GM18526 (cell line): ENCODE results near the gene IL2RG.
A peak's percentile ranks its signal among the peaks of the same experiment; 100 is the strongest.

ENCODE experiments used
- POLR2A ChIP-seq: IDR thresholded peaks from 3 replicates; pipeline ENCODE4 v1.6.1; 2011; ENCODE audit not compliant: insufficient read length; ENCODE audit errors: extremely low read depth

IL2RG gene

DNA sequence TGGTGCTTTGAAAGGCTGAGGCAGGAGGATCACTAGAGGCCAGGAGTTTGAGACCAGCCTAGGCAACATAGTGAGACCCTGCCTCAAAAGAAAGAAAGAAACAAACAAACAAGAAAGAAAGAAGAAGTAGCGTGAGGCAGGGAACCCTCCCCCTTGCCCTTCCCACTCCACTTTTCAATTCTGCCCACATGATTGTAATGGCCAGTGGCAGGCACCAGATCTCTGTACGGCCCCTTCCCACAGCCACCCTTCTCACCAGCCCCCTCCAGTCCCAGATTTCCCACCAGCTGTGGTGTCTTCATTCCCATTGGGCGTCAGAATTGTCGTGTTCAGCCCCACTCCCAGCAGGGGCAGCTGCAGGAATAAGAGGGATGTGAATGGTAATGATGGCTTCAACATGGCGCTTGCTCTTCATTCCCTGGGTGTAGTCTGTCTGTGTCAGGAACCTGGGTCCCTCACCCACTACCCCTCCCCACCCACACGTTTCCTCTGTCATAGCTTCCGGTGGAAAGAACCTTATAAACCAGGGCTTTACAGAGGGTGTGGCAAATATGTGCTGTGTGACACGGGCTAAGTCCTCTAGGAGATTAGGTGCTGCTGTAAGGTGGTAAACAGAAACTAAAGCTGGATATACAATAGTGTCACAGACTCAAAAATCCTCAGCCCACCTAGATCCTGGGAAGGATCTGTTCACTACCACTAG lies at the start of gene IL2RG:
TSS of gene IL2RG (minus strand) at position 437 of the 703 bp plus-strand sequence. CDS start at position 399, 38 bp downstream.
- peak; percentile 75 for TF ChIP-seq POLR2A

DNA sequence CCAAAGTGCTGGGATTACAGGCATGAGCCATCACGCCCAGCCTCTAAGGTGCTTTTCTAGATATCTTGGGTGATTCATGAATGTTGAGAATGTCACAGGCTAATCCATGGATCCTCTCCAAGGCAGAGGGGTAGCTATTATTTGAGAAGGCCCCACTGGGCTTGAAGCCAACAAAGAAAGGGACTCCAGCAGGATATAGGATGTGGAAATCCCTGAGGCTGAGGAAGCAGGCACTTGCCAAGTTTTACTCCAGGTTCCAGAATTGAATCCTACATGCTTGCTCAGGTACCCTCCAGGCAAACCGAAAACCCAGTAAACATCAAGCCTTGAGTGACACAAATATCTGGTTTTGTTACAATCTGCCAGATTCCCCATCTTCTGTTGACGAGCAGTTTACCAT lies 49.1 kb upstream of the IL2RG start:
- TF ChIP-seq POLR2A, result no peak

- no peak for TF ChIP-seq POLR2A
Observed at GRCh38 chrX:71159335-71159734, 48.0 kb upstream of the IL2RG start.

DNA sequence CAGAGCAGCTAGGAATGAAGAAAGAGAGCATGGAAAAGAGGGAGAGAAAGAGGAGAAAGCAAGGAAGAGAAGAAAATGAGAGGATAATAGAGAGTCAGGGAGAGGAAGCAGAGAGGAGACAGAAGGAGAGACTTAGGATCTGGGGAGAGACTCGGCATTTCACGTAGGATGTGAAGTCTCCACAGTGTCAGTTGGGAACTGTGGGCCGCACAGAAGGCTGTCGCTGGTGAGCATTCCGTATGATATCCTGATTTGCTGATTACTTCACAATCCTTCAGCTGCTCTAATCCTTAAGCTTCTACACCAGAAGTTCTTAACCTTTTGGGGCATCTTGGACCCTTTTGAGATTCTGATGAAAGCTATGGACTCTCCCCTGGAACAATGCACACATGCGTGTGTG lies 47.2 kb upstream of the IL2RG start:
- TF ChIP-seq POLR2A, result no peak

- no peak for TF ChIP-seq POLR2A
Observed at GRCh38 chrX:71154641-71155040, 43.3 kb upstream of the IL2RG start.

- TF ChIP-seq POLR2A, result no peak
Observed at GRCh38 chrX:71154196-71154595, 42.8 kb upstream of the IL2RG start.

GRCh38 chrX:71151366-71151765 lies 40.0 kb upstream of the IL2RG start:
- no peak for TF ChIP-seq POLR2A

GRCh38 chrX:71148278-71148663 lies 36.9 kb upstream of the IL2RG start:
- TF ChIP-seq POLR2A, result no peak

DNA sequence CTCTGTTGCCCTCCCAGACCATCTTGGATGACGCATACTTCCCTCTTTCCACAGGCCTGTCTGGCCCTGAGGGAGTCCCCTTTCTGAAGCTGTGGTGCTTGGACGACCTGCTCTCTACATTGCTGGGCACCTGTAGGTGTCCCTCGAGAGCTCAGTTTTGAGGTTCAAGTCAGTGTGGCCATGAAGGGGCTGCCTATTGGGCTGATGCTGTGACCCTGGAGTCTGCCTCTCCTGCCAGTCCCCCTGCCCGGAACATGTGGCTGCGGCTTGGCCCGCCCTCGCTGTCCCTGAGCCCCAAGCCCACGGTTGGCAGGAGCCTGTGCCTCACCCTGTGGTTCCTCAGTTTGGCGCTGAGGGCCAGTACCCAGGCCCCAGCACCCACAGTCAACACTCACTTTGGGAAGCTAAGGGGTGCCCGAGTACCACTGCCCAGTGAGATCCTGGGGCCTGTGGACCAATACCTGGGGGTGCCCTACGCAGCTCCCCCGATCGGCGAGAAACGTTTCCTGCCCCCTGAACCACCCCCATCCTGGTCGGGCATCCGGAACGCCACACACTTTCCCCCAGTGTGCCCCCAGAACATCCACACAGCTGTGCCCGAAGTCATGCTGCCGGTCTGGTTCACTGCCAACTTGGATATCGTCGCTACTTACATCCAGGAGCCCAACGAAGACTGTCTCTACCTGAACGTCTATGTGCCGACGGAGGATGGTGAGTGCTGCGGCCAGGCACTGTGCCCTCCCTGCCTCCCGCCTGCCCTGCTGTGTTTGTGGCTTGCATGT lies 36.3 kb upstream of the IL2RG start:
- TF ChIP-seq POLR2A, result no peak

- TF ChIP-seq POLR2A, result no peak
Observed at GRCh38 chrX:71144651-71145050, 33.3 kb upstream of the IL2RG start, which contains the start of gene NLGN3. Gene NLGN3 (plus strand): TSS chrX:71144841. CDS start chrX:71147750, 2,909 bp downstream.

DNA sequence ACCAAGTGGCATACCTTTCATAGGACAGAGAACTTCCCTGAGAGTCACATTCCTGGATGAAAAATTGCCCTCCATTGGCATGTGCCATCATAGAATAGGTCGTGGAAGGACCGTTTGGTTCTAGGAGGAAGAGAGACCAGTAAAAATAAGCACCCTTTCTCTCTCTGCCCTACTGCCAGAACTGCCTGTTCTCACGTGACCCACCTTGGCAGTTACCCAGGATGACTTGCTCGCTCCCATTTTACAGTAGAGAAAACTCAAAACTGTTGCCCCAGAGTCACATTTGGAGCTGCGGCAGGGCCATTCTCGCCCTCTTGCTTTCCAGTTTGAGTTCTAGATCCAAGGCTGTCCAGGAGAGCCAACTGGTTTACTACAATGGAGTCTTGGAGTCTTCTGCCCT lies 32.1 kb upstream of the IL2RG start:
- TF ChIP-seq POLR2A, result no peak

GRCh38 chrX:71140440-71140839 lies 29.1 kb upstream of the IL2RG start:
- TF ChIP-seq POLR2A, result no peak

GRCh38 chrX:71131510-71131909 lies 20.1 kb upstream of the IL2RG start:
- no peak for TF ChIP-seq POLR2A

DNA sequence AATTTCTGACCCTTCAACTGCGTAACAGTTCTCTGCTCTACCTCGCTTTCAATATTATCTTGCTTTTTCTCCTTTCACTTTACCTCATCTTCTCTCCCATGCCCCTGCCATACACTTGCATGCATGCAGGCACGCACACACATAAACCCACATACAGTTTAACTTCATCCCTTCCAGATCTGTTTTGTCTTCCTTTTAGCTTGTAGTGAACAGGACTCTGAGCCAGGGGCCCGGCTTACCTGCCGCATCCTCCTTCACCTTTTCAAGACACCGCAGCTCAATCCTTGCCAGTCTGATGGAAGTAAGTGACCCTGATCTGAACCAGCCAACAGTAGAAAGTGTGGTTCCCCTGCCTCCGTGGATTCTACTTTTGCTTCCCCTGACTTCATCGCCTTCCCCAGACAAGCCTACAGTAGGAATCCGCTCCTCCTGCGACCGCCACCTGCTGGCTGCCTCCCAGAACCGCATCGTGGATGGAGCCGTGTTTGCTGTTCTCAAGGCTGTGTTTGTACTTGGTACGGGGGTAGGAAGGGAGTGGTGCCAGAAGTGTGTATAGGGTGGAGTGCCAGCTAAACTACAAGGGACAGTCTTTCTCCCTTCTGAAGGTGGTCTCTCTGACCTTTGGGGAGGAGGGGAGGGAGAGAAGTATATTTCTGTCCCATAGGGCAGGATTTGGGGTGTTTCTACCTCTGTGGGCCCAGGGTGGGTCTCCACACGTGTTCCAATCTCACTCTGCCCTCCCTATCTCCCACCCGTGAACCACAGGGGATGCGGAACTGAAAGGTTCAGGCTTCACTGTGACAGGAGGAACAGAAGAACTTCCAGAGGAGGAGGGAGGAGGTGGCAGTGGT lies 17.8 kb upstream of the IL2RG start:
- TF ChIP-seq POLR2A, result no peak

DNA sequence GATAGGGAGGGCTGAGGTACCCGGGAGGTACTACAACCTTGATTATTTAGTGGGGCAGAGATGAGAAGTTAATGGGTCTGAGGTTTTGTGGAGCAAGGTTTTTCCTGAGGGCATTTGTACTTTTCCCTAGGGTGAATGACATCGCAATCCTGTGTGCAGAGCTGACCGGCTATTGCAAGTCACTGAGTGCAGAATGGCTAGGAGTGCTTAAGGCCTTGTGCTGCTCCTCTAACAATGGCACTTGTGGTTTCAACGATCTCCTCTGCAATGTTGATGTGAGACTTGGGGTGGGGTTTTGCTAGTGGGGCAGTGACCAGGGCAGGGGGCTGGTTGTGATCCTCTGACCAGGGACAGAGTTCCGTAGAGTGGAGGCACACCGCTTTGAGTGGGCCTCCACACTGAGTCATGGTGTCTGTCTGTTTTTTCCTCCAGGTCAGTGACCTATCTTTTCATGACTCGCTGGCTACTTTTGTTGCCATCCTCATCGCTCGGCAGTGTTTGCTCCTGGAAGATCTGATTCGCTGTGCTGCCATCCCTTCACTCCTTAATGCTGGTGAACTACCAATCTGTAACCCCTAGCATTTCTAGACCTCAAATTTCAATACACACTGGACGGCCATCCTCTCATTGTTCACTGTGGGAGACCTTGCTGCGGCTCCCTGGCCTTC lies 16.9 kb upstream of the IL2RG start:
- no peak for TF ChIP-seq POLR2A
